ENCODE measurements around the gene SSX2IP. TPM values are rescaled to one million over a fixed set of nuclear protein-coding genes. Genes with fewer than 3 reads are reported as not detected.

SSX2IP gene
- total and polyA plus RNA-seq, 7 donors = 2.2 to 12.8 (median 7.3) TPM

GRCh38 chr1:84603223-84603622 is 87.0 kb downstream of the SSX2IP start:
- H3K36me3 ChIP-seq (ENCODE audit: insufficient read depth in 1 of 2, low read depth in 1 of 2) = no peaks in the 10 kb centered on the region
- no peaks in the 10 kb centered on the region for H3K9me3 ChIP-seq
- H3K4me1 ChIP-seq = peaks cover 15% of the 10 kb centered on the region
- ATAC-seq = no peak
- H3K27me3 ChIP-seq (ENCODE audit: insufficient read depth in 3 of 3, low read length in 2 of 3) = no peaks in the 10 kb centered on the region
- no peak overlapping the region for H3K27ac ChIP-seq
- TF ChIP-seq, protein P1, sequence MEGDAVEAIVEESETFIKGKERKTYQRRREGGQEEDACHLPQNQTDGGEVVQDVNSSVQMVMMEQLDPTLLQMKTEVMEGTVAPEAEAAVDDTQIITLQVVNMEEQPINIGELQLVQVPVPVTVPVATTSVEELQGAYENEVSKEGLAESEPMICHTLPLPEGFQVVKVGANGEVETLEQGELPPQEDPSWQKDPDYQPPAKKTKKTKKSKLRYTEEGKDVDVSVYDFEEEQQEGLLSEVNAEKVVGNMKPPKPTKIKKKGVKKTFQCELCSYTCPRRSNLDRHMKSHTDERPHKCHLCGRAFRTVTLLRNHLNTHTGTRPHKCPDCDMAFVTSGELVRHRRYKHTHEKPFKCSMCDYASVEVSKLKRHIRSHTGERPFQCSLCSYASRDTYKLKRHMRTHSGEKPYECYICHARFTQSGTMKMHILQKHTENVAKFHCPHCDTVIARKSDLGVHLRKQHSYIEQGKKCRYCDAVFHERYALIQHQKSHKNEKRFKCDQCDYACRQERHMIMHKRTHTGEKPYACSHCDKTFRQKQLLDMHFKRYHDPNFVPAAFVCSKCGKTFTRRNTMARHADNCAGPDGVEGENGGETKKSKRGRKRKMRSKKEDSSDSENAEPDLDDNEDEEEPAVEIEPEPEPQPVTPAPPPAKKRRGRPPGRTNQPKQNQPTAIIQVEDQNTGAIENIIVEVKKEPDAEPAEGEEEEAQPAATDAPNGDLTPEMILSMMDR (IDR thresholded peaks at IDR 0.05) = no peak
- intact Hi-C loops (cut with DNase I) = loop anchor here (5.0 to 10.0 kb wide), 5 partner anchors 98 to 698 kb away; partner anchors contain the start of genes GNG5 (in 1 of the 2) and SPATA1 (in 1 of the 2)
- no peak for DNase-seq
- no peak overlapping the region for H3K4me3 ChIP-seq
- WGBS, 3 donors = 75% methylated on average over 2 of the region's 2 CpGs

DNA sequence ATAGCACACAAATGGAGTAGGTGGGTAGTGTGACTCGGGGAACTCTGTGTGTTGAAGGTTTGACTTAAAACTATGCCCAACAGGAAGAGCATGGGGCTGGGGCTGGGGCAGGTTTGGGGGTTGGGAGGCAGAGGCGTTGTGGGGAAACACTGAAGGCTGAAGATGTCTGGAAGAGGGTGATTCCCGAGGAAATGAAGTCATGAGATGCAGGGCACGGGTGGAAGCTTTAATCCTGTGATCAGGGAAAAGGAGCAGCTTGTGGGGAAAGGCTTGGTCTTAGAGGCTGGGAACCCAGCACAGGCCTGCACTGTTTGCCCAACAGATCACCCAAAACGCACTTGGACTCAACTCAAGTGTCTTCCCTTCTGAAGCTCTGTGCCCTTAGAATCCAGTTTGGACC is 89.5 kb downstream of the SSX2IP start:
- Histone ChIP-seq H3K27me3 (ENCODE audit: insufficient read depth in 3 of 3, low read length in 2 of 3) (no peaks in the 10 kb centered on the region), H3K27ac (no peak overlapping the region), H3K36me3 (ENCODE audit: insufficient read depth in 1 of 2, low read depth in 1 of 2) (no peaks in the 10 kb centered on the region), H3K9me3 (no peaks in the 10 kb centered on the region), H3K4me3 (no peak overlapping the region), H3K4me1 (peaks cover 15% of the 10 kb centered on the region)
- intact Hi-C loops (cut with DNase I) = loop anchor here (5.0 to 10.0 kb wide), 5 partner anchors 96 to 696 kb away; partner anchors contain the start of genes GNG5 (in 1 of the 2) and SPATA1 (in 1 of the 2)
- DNase-seq = no peak
- 85 to 89% (median 85%) methylated on average over 5 of the region's 5 CpGs for WGBS, 3 donors
- TF ChIP-seq, protein P1 (IDR thresholded peaks at IDR 0.05) = no peak
- no peak for ATAC-seq

- Histone ChIP-seq H3K36me3 (ENCODE audit: insufficient read depth in 1 of 2, low read depth in 1 of 2) (no peaks in the 10 kb centered on the region), H3K27ac (no peak overlapping the region), H3K9me3 (no peaks in the 10 kb centered on the region), H3K4me3 (no peak overlapping the region), H3K27me3 (ENCODE audit: insufficient read depth in 3 of 3, low read length in 2 of 3) (no peaks in the 10 kb centered on the region), H3K4me1 (peaks cover 15% of the 10 kb centered on the region)
- TF ChIP-seq, protein P1 (IDR thresholded peaks at IDR 0.05) = no peak
- DNase-seq (no peak), ATAC-seq (peak; percentile 63 to 82 (median 76))
- intact Hi-C loops (cut with DNase I) = no loop called here
- 45 to 69% (median 51%) methylated on average over 5 of the region's 5 CpGs for WGBS, 3 donors
Observed at GRCh38 chr1:84598846-84599741, 91.2 kb downstream of the SSX2IP start.

DNA sequence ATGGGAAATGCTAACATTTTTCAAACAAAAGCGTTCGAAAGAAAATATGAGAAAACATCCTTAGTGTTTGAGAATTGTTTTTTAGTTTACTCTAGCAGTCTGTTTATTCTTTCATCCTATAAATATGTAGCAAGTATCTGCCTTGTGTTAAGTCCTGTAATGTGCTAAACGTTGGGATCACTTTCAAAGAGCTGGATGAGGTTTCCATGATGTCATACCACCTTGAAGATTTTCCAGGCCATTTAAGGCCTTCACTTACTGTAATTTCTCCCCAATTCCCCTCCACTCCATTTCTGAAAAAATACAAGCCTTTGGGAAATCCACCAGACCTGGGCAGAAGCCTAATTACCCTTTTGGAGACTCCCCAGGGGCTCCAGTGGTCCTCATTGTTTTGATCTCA is 91.8 kb downstream of the SSX2IP start:
- no peak overlapping the region for H3K27ac ChIP-seq
- intact Hi-C loops (cut with DNase I) = no loop called here
- ATAC-seq = no peak
- WGBS, 3 donors = 66 to 72% (median 67%) methylated on average over 3 of the region's 3 CpGs
- peaks cover 15% of the 10 kb centered on the region for H3K4me1 ChIP-seq
- TF ChIP-seq, protein P1 (IDR thresholded peaks at IDR 0.05) = no peak
- H3K4me3 ChIP-seq = no peak overlapping the region
- no peaks in the 10 kb centered on the region for H3K36me3 ChIP-seq (ENCODE audit: insufficient read depth in 1 of 2, low read depth in 1 of 2)
- H3K27me3 ChIP-seq (ENCODE audit: insufficient read depth in 3 of 3, low read length in 2 of 3) = no peaks in the 10 kb centered on the region
- DNase-seq = no peak
- H3K9me3 ChIP-seq = no peaks in the 10 kb centered on the region
